LNCAP (cell line): Measurements from ENCODE around the gene C2orf76.

ENCODE experiments used
- TF ChIP-seq, protein P1 (sequence below): fragments of 450-650 bp; IDR thresholded peaks from 2 replicates; pipeline ENCODE4 v1.5.1; 2017; ENCODE audit warnings: mild to moderate bottlenecking

The C2orf76 gene

DNA sequence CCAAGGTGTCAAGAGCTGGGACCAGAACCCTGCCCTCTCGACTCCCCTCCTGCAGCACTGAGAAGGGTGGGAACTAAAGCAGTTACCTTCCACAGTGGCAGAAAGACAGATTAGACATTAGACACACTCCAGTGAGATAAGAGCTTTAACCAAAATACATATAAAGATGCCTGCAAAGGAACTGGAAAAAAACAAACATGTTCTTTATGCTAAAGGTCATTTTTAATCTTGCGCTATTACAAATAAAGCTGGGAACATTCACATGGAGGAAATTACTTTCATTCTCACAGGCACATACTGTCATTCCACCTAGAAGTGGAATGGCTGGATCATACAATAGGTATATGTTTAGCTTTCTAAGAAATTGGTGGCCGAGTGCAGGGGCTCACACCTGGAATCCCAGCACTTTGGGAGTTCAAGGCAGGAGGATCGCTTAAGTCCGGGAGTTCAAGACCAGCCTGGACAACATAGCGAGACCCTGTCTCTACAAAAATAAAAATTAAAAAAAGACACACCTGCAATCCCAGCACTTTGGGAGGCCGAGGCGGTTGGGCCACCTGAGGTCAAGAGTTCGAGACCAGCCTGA lies 41.9 kb downstream of the C2orf76 start:
- TF ChIP-seq, protein P1, sequence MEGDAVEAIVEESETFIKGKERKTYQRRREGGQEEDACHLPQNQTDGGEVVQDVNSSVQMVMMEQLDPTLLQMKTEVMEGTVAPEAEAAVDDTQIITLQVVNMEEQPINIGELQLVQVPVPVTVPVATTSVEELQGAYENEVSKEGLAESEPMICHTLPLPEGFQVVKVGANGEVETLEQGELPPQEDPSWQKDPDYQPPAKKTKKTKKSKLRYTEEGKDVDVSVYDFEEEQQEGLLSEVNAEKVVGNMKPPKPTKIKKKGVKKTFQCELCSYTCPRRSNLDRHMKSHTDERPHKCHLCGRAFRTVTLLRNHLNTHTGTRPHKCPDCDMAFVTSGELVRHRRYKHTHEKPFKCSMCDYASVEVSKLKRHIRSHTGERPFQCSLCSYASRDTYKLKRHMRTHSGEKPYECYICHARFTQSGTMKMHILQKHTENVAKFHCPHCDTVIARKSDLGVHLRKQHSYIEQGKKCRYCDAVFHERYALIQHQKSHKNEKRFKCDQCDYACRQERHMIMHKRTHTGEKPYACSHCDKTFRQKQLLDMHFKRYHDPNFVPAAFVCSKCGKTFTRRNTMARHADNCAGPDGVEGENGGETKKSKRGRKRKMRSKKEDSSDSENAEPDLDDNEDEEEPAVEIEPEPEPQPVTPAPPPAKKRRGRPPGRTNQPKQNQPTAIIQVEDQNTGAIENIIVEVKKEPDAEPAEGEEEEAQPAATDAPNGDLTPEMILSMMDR = no peak

DNA sequence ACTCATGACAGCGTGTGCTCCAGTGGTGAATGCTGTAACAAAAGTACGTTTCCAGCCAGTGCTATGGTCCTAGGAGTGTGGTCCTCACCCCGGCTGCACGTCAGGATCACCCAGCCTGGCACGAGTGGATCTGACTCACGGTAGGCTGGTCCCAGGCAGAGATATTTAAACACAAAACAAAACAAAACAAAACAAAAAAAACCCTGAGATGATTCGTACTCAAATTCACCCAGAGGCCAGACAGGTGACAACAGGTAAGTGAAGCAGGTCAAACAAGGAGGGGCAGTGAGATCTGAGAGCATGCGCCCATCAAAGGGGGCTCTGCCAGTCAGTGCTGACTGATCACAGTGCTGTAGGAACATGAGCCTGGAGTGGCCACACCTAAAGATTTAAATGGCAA lies 43.2 kb downstream of the C2orf76 start:
- TF ChIP-seq, protein P1 = no peak

DNA sequence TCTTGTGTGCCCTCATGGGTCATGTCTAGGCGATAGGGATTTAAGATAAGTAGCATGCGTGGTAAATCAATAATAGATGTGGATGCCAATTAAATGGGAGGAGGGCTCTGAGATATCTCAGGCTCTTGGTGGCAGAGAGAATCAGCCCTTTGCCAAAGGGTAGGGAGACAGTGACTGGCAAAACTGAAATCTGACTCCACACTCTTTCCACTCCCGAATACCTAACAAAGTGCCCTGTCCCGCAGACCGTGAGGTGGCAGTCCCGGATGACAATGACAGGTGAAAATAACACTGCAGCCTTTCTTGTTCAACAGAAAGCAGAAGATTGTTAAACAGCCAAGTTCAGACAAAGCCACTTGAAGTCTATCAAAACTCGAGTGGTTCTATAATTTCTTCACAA lies 47.0 kb downstream of the C2orf76 start:
- TF ChIP-seq, protein P1 = no peak

DNA sequence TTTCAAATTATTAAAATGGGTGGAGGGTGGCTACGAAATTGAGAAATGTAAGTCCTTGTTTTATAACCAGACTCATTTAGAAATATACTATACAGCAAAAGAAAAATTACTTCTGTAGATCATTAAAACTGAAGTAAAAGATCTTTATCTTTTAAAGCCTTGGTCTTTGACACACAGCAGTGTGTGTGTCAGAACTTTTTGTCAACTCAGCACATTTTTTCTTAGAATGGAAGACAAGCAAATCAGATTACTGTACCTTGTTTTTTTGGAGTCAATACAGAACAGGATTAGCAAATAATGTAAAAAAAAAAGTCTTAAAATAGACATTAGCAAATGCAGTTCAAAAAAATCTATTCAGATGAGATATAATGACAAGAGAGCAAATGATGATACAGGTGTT lies 49.1 kb downstream of the C2orf76 start:
- TF ChIP-seq, protein P1 = no peak

DNA sequence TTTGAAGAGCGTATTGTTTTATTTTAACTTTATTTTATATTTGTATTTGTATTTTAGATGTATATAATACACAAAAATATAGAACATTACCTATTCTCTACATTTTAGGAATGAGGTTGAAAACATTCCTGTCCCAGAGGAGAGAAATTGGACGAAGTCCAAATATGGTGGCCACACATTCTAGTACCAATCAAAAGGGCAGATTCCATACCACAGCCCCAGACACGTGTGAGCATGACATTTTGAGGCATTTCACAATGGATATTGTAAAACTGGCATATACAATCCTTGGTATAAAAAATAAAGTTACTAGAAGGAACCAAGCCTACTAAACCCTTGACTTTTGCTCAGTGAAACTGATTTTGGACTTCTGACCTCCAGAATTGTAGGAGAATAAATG lies 50.6 kb downstream of the C2orf76 start:
- TF ChIP-seq, protein P1 = no peak

DNA sequence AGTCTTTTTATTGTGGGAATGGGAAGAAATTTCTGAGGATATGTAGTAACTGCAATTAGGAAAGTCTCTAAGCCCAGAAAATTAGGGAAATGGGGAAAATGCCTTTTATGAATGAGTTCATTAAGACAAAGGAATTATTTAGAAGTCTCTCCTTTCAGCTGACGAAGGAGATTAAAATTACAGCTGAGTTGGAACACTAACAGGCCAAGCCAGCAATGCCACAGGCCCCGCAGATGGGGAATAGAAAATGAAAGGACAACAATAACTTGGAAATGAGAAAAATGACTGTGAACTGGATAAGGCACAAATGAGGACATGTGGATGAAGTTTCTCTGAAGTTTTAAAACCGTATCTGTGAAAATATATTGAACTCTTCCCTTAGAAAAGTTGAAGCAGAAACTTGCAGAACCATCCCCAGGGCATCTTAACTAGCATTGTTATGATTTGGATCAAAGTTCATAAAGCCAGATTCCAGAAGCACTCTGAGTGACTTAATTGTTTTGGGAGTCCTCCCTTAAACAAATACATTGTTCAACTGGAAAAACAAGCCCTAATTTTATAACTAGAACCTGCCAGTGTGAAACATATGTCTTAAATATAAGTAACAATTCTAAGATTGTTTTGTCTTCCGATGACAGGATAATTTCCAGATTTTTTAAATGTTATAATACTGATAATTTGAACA lies 51.3 kb downstream of the C2orf76 start:
- TF ChIP-seq, protein P1 = no peak

DNA sequence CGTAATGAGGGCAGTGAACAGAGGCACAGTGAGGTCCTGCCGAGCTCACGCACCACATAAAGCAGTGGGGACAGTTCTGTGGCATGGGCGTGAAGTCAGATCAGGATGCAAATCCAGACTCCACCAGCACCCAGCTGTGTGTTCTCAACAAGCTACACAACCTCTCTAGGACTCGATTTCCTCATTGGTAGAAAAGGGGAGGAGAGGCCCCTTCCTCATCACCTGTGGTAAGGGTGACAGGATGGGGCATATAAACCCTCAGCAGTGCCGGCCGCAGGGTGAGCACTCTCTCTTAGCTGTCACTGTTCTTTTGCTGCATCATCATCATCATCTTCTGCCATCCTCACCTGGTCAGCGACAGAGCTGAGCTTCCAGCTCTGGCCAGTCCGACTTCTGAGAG lies 54.8 kb downstream of the C2orf76 start:
- TF ChIP-seq, protein P1 = no peak
